ENCODE results near the gene GPR171. TPM values are rescaled to one million over a fixed set of nuclear protein-coding genes. Genes with fewer than 3 reads are reported as not detected.

GPR171 gene
- total and polyA plus RNA-seq, 2 donors (not counting 3 experiments of a cell fraction or from before 2014, with no cell fraction given) = not detected

DNA sequence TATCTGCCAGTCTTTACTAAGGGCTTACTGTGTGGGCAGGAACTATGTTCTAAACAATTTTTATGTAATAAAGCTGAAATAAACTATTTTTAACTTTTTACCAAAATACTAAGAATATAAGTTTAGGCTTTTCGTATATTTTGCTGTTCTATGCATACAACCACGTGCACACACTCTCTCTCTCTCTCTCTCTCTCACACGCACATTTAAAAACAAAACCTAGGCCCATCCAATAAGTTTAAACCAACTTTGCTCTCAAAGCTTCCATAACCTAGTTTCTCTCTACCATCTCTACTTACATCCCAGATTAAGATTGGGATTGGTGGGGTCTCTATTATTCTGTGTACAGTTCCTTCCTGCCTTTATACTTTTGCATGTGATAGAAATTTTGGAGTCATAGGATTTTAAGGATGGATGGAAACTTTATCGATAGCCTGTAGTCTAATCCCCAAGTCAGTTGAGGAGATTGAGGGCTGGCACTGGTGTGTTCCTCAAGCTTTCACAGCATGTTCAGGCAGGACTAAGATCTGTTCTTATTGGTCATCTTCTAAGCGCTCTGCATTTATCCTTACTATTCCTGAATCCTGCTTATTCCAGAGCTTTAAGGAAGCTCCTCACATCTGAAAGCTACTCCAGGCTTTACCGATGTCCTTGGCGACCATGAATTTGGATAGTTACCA is 1.8 kb downstream of the GPR171 start:
- no peaks in the 10 kb centered on the region for H3K4me1 ChIP-seq (ENCODE audit: control insufficient read depth, extremely low read depth, insufficient read depth, low read length)
- no peaks in the 10 kb centered on the region for H3K27me3 ChIP-seq (ENCODE audit: control insufficient read depth in 2 of 2, insufficient read depth in 2 of 2, low read length in 2 of 2)
- no peaks in the 10 kb centered on the region for H4K20me1 ChIP-seq (replicated peaks; ENCODE audit: control insufficient read depth, extremely low read depth, insufficient read depth, low read length)
- no peak overlapping the region for H3K27ac ChIP-seq (ENCODE audit: insufficient read depth, low read depth, low read length)
- no peak overlapping the region for H2AFZ ChIP-seq (ENCODE audit: low read depth, low read length)
- no TSS peak for BruUV-seq (replicated peaks)
- no peak overlapping the region for H3K4me3 ChIP-seq (replicated peaks in 1 of 3; ENCODE audit: insufficient read depth in 1 of 3, low read depth in 1 of 3, low read length in 3 of 3)
- TF ChIP-seq, protein P1, sequence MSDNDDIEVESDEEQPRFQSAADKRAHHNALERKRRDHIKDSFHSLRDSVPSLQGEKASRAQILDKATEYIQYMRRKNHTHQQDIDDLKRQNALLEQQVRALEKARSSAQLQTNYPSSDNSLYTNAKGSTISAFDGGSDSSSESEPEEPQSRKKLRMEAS (IDR thresholded peaks at IDR 0.05; ENCODE audit: insufficient read depth, insufficient read length) = no peak
- no peak for TF ChIP-seq MYC (IDR thresholded peaks at IDR 0.05; ENCODE audit: low read depth, low read length)
- no peaks in the 10 kb centered on the region for H3K79me2 ChIP-seq (ENCODE audit: control insufficient read depth, insufficient read depth, low read length)
- no peak for DNase-seq (ENCODE audit: low read depth, low spot score)
- H3K4me2 ChIP-seq (ENCODE audit: insufficient read depth, low read length) = no peak overlapping the region
- H3K9me1 ChIP-seq (replicated peaks; ENCODE audit: control insufficient read depth, extremely low read depth, insufficient read depth, low read length) = no peaks in the 10 kb centered on the region
- H3K36me3 ChIP-seq (ENCODE audit: control insufficient read depth in 2 of 2, extremely low read depth in 1 of 2, insufficient read depth in 2 of 2, low read length in 2 of 2) = no peaks in the 10 kb centered on the region
- dilution Hi-C loops (cut with MboI; ENCODE audit: extremely low pct_ligation_motif_present, low sequenced_read_pairs) = no loop called here
- FAIRE-seq = no peak
- ChIA-PET CTCF (interaction anchor here (0.9 kb wide), 1 partner anchor 8 kb away, joined by 3 read pairs; no protein-coding TSS in a partner anchor), POLR2A (no interaction called here)
- H3K9ac ChIP-seq (replicated peaks; ENCODE audit: extremely low read depth, insufficient read depth, low read length) = no peak overlapping the region
- H3K9me3 ChIP-seq (replicated peaks; ENCODE audit: control insufficient read depth, insufficient read depth, low read length) = no peaks in the 10 kb centered on the region
- intact Hi-C loops (cut with micrococcal nuclease) = no loop called here

DNA sequence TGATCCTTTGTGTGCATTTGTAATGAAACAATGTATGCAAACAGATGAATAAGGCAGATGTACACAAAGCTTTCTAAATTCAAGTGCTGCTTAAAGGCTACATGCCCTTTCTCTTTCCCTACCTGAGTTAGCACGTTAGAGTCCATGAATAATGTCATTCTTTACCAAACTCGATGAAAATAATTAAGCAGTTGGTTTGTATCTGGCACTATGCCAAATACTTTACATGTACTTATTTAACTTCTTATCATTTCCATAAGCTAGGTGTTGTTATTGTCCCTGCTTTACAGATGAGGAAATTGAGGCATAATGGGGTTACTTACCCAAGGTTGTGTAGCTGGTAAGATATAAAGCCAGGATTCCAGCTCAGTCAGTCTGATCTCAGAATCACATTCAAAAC is 2.4 kb downstream of the GPR171 start:
- no peaks in the 10 kb centered on the region for H3K4me1 ChIP-seq (ENCODE audit: control insufficient read depth, extremely low read depth, insufficient read depth, low read length)
- no peak overlapping the region for H2AFZ ChIP-seq (ENCODE audit: low read depth, low read length)
- no peak overlapping the region for H3K9ac ChIP-seq (replicated peaks; ENCODE audit: extremely low read depth, insufficient read depth, low read length)
- TF ChIP-seq POLR2A (IDR thresholded peaks at IDR 0.05; ENCODE audit: low read depth, low read length) (no peak), MYC (IDR thresholded peaks at IDR 0.05; ENCODE audit: low read depth, low read length) (no peak), GATA2 (IDR thresholded peaks at IDR 0.05; ENCODE audit: insufficient read depth, insufficient read length, low read depth, low read length) (no peak), EZH2 (IDR thresholded peaks at IDR 0.05; ENCODE audit: borderline replicate concordance, low read depth, low read length, severe bottlenecking) (no peak), POLR2AphosphoS5 (IDR thresholded peaks at IDR 0.05; ENCODE audit: insufficient read depth, low read depth, low read length) (no peak), FOS (IDR thresholded peaks at IDR 0.05; ENCODE audit: borderline replicate concordance, insufficient read depth, low read length) (no peak), JUN (IDR thresholded peaks at IDR 0.05; ENCODE audit: borderline replicate concordance, insufficient read depth, insufficient read length, low read depth) (no peak)
- TF ChIP-seq, protein P2, sequence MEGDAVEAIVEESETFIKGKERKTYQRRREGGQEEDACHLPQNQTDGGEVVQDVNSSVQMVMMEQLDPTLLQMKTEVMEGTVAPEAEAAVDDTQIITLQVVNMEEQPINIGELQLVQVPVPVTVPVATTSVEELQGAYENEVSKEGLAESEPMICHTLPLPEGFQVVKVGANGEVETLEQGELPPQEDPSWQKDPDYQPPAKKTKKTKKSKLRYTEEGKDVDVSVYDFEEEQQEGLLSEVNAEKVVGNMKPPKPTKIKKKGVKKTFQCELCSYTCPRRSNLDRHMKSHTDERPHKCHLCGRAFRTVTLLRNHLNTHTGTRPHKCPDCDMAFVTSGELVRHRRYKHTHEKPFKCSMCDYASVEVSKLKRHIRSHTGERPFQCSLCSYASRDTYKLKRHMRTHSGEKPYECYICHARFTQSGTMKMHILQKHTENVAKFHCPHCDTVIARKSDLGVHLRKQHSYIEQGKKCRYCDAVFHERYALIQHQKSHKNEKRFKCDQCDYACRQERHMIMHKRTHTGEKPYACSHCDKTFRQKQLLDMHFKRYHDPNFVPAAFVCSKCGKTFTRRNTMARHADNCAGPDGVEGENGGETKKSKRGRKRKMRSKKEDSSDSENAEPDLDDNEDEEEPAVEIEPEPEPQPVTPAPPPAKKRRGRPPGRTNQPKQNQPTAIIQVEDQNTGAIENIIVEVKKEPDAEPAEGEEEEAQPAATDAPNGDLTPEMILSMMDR (IDR thresholded peaks at IDR 0.05; ENCODE audit: extremely low read depth in 1 of 2, insufficient read depth in 1 of 2, low read depth in 1 of 2, low read length in 2 of 2) = no peak
- TF ChIP-seq, protein P1 (IDR thresholded peaks at IDR 0.05; ENCODE audit: insufficient read depth, insufficient read length) = no peak
- no peaks in the 10 kb centered on the region for H3K9me1 ChIP-seq (replicated peaks; ENCODE audit: control insufficient read depth, extremely low read depth, insufficient read depth, low read length)
- H3K36me3 ChIP-seq (ENCODE audit: control insufficient read depth in 2 of 2, extremely low read depth in 1 of 2, insufficient read depth in 2 of 2, low read length in 2 of 2) = no peaks in the 10 kb centered on the region
- no peaks in the 10 kb centered on the region for H3K27me3 ChIP-seq (ENCODE audit: control insufficient read depth in 2 of 2, insufficient read depth in 2 of 2, low read length in 2 of 2)
- FAIRE-seq (no peak), DNase-seq (ENCODE audit: low read depth, low spot score) (no peak)
- H3K4me3 ChIP-seq (replicated peaks in 1 of 3; ENCODE audit: insufficient read depth in 1 of 3, low read depth in 1 of 3, low read length in 3 of 3) = no peak overlapping the region
- POLR2A ChIA-PET = no interaction called here
- H3K9me3 ChIP-seq (replicated peaks; ENCODE audit: control insufficient read depth, insufficient read depth, low read length) = no peaks in the 10 kb centered on the region
- dilution Hi-C loops (cut with MboI; ENCODE audit: extremely low pct_ligation_motif_present, low sequenced_read_pairs) (no loop called here), intact Hi-C loops (cut with micrococcal nuclease) (no loop called here)
- no peaks in the 10 kb centered on the region for H4K20me1 ChIP-seq (replicated peaks; ENCODE audit: control insufficient read depth, extremely low read depth, insufficient read depth, low read length)
- CTCF ChIA-PET = interaction anchor here (0.9 kb wide), 1 partner anchor 9 kb away, joined by 3 read pairs; no protein-coding TSS in a partner anchor
- no peaks in the 10 kb centered on the region for H3K79me2 ChIP-seq (ENCODE audit: control insufficient read depth, insufficient read depth, low read length)
- no TSS peak for BruUV-seq (replicated peaks)
- H3K27ac ChIP-seq (ENCODE audit: insufficient read depth, low read depth, low read length) = no peak overlapping the region
- H3K4me2 ChIP-seq (ENCODE audit: insufficient read depth, low read length) = no peak overlapping the region
